Neural progenitor cell (in vitro differentiated cells): ENCODE data around the gene PTPRN2.

Experiments
- CTCF ChIP-seq: fragments of 200-600 bp; sonication (generic); IDR thresholded peaks from 2 replicates; pipeline ENCODE4 v1.5.1; 2017; ENCODE audit warnings: antibody characterized with exemption, mild to moderate bottlenecking
- EZH2 ChIP-seq: fragments of 200-600 bp; sonication (generic); IDR thresholded peaks from 2 replicates; pipeline ENCODE4 v1.6.1; 2017; ENCODE audit warnings: antibody characterized with exemption, mild to moderate bottlenecking, moderate library complexity
- EZH2phosphoT487 ChIP-seq: fragments of 200-600 bp; sonication (generic); IDR thresholded peaks from 2 replicates; pipeline ENCODE4 v1.6.1; 2017; ENCODE audit warnings: antibody characterized with exemption

- TF ChIP-seq EZH2phosphoT487 (no peak), CTCF (no peak), EZH2 (no peak)
These were observed 883.3 kb downstream of the PTPRN2 start for GRCh38 chr7:157704365-157704764.
